Subcutaneous adipose tissue (tissue), 4 donors: ENCODE results near the gene CCDC38. TPM values are rescaled to one million over a fixed set of nuclear protein-coding genes. Genes with fewer than 3 reads are reported as not detected.

Source experiments
- total RNA-seq, 4 donors: library from RNA; depleted of rRNA; stranded (reverse); fragments of >200 nt; gene quantifications; one replicate each; pipeline ENCODE4 v1.1.0, GENCODE V29; 2016
- TF ChIP-seq, protein P1 (sequence below): fragments of 450-650 bp; IDR thresholded peaks from one replicate; pipeline ENCODE4 v1.5.1; 2016; ENCODE audit warnings: low read depth, mild to moderate bottlenecking, control low read depth, antibody characterized with exemption, moderate library complexity

CCDC38 gene
- total RNA-seq, 4 donors from 2014 or later: not detected

- TF ChIP-seq, protein P1, sequence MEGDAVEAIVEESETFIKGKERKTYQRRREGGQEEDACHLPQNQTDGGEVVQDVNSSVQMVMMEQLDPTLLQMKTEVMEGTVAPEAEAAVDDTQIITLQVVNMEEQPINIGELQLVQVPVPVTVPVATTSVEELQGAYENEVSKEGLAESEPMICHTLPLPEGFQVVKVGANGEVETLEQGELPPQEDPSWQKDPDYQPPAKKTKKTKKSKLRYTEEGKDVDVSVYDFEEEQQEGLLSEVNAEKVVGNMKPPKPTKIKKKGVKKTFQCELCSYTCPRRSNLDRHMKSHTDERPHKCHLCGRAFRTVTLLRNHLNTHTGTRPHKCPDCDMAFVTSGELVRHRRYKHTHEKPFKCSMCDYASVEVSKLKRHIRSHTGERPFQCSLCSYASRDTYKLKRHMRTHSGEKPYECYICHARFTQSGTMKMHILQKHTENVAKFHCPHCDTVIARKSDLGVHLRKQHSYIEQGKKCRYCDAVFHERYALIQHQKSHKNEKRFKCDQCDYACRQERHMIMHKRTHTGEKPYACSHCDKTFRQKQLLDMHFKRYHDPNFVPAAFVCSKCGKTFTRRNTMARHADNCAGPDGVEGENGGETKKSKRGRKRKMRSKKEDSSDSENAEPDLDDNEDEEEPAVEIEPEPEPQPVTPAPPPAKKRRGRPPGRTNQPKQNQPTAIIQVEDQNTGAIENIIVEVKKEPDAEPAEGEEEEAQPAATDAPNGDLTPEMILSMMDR: no peak
Measured at GRCh38 chr12:95852133-95852532, 90.3 kb downstream of the CCDC38 start.

DNA sequence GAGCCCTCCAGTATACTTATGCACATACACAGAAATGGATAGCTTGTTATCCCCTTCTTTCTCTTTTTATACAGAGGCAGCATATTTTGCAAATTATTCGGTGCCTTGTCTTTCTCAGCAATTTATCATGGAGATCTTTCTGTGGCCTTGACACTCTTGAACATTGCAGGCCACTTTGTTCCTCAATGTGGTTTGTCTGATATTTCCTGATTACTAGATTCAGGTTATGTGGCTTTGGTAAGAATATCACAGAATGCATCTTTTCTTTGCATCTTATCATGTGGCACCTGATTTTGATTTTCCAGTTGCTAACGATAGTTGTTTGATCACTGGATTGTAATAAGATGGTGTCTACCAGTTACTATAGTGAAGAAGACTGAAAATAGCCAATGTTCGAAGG lies 90.8 kb downstream of the CCDC38 start:
- TF ChIP-seq, protein P1: no peak

DNA sequence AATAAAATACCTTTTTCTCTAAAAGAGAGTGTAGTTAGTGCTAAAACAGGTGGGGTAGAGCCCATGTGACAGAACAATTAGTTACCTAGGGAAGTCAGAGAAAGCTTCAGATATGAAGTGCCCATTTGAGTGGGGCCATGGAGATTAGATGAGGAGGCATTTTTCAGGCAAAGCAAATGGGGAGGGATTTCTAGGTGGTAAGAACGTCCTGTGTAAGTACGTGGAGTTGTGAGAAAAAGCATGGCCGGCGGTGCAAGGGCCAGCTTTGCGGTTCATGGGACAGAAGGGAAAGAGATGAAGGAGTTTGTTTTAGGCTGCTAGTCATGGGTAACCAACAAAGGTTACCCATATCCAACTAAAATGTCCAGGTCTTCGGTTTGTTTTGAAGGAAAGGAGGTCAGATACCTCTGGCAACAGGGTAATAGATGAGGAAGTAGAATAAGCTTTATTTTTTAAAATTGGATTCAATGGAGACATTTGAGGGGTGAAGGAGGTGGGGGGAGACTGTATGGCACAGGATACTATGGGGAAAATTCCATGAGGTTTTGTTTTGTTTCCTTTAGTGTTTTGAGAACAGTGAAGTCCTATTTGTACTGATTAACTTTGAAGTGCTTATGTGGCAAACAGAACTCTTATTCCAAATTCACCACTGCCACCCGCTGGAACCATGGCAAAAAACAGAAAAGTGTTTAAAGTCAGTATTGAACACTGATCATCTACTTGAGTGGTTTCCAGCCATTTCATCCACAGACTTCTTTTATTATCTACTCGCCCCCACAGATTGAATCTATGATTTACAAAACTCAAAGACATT lies 93.6 kb downstream of the CCDC38 start:
- TF ChIP-seq, protein P1: no peak

DNA sequence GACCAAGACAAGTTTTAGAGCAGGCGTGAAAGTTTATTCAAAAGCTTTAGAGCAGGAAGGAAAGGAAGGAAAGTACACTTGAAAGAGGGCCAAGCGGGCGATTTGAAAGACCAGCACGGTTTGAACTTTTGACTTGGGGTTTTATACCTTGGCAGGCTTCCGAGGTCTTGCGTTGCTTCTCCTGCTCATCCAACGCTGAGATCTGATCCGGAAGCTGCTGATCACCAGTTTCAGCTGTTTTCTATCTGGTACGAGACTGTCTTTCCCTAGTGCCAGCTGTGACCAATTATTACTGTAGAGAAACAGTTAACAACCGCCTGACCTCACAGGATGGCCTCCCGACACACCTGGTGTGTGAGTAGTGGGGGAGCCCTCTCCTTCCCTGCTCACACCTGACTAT lies 104.3 kb downstream of the CCDC38 start:
- TF ChIP-seq, protein P1: no peak

DNA sequence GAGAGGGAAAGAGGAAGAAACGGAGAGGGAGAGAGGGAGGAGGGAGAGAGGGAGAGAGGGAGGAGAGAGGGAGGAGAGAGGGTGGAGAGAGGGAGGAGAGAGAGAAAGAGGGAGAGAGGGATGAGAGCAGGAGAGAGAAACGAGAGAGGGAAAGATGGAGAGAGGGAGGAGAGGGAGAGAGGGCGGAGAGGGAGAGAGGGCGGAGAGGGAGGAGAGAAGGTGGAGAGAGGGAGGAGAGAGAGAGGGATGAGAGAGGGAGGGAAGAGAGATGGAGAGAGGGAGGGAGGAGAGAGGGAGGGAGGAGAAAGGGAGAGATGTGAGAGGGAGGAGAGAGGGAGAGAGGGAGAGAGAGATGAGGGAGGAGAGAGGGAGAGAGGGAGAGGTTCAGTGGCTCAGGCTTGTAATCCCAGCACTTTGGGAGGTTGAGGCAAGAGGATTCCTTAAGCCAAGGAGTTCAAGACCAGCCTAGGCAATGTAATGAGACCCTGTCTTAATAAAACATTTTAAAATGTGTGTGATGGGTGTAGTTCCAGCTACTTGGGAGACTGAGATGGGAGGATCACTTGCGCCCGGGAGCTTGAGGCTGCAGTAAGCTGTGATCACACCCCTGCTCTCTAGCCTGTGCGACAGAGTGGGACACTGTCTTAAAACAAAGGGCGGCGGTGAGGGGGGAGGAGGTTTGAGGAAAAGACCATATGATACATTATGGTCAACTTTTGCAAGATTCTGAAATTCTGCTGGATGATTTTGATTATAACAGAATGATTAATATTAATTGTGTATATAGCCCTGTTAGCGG lies 105.0 kb downstream of the CCDC38 start:
- TF ChIP-seq, protein P1: no peak

GRCh38 chr12:95836630-95837239 lies 105.7 kb downstream of the CCDC38 start:
- TF ChIP-seq, protein P1: no peak

DNA sequence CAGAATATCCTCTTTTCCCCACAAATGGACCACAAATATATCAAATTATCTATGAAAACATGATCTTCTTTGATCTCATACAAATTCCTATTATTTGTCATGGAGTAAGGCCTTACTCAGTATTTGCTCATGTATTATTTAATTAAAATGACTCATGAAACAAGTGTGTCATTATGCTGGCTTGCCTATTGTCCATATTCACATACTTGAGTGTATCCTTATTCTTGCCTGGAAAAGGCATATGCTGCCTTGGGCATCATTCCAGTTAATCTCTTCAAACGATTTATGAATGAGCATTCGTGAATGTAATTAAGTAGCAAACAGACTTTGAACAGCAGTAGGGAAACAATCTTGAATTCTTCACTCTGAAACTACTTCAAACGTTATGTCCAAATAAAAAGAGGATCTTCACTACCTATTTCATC lies 106.2 kb downstream of the CCDC38 start:
- TF ChIP-seq, protein P1: no peak
